Uterus (tissue), 4 donors: ENCODE measurements around the gene SUPT3H. TPM values are rescaled to one million over a fixed set of nuclear protein-coding genes. Genes with fewer than 3 reads are reported as not detected.
A peak's percentile ranks its signal among the peaks of the same experiment; 100 is the strongest.

ENCODE experiments used
- DNase-seq, 2 donors: peaks; one replicate each; pipeline ENCODE4 v3.0.0-alpha.2; 2019 to 2020
- H3K27ac ChIP-seq, 2 donors: fragments of 200-600 bp; sonication (generic); 1 replicate in 1 of 2; 2 replicates in 1 of 2; pipeline ENCODE4 v1.5.1; 2016 to 2018
- H3K27me3 ChIP-seq, 2 donors: fragments of 200-600 bp; sonication (generic); one replicate each; pipeline ENCODE4 v1.5.1; 2018 to 2019; ENCODE audit warnings: control low read depth in 1 of 2
- H3K36me3 ChIP-seq, 2 donors: fragments of 200-600 bp; sonication (generic); one replicate each; pipeline ENCODE4 v1.5.1; 2019; ENCODE audit warnings: control low read depth in 1 of 2
- H3K4me1 ChIP-seq, 2 donors: fragments of 200-600 bp; sonication (generic); one replicate each; pipeline ENCODE4 v1.5.1; 2018 to 2019; ENCODE audit warnings: control low read depth in 1 of 2
- H3K4me3 ChIP-seq, 2 donors: fragments of 200-600 bp; sonication (generic); 1 replicate in 1 of 2; 2 replicates in 1 of 2; pipeline ENCODE4 v1.5.1; 2018 to 2019; ENCODE audit warnings: mild to moderate bottlenecking in 1 of 2
- H3K9me3 ChIP-seq, 2 donors: fragments of 200-600 bp; sonication (generic); one replicate each; pipeline ENCODE4 v1.5.1; 2019; ENCODE audit warnings: control low read depth in 1 of 2
- POLR2A ChIP-seq, 2 donors: fragments of 450-650 bp; IDR thresholded peaks; one replicate each; pipeline ENCODE4 v1.6.1; 2016; ENCODE audit warnings: antibody characterized with exemption in 2 of 2, mild to moderate bottlenecking in 1 of 2, moderate library complexity in 1 of 2
- intact Hi-C: fragments of 100-400 bp; cut with DNase I; formaldehyde crosslinking; loops from one replicate; pipeline ENCODE4 v1.15.1; 2023; ENCODE audit warnings: low total_unique reads
- total RNA-seq, 4 donors: library from RNA; depleted of rRNA in 3 of 4; stranded (reverse); fragments of >200 nt in 3 of 4; gene quantifications; one replicate each; pipeline versions ENCODE4 v1.1.0 to v1.2.4, GENCODE V29; 2014 to 2023
- TF ChIP-seq, protein P1 (sequence below), 4 experiments: fragments of 200-600 bp in 2 of 4; fragments of 450-650 bp in 2 of 4; sonication (generic) in 2 of 4; IDR thresholded peaks; one replicate each; pipeline ENCODE4 v1.5.1; 2016 to 2019; ENCODE audit warnings: antibody characterized with exemption in 4 of 4, mild to moderate bottlenecking in 2 of 4, moderate library complexity in 1 of 4
- donor health status: DM: yes; HTN: yes; CAD: no.

The SUPT3H gene
- total RNA-seq, result 10 to 100 TPM in 2 of 4 donors, 1 to 10 TPM in 2; 1.3 to 14.9 (median 7.6) TPM

- H3K27ac ChIP-seq, result peak within 1 kb of the TSS; percentile 92 to 96
- intact Hi-C loops, result no loop called here
- no peaks in the 10 kb centered on the region for H3K4me1 ChIP-seq
- TF ChIP-seq POLR2A (IDR thresholded peaks at IDR 0.05), result peak; percentile 74 to 80
- TF ChIP-seq, protein P1, sequence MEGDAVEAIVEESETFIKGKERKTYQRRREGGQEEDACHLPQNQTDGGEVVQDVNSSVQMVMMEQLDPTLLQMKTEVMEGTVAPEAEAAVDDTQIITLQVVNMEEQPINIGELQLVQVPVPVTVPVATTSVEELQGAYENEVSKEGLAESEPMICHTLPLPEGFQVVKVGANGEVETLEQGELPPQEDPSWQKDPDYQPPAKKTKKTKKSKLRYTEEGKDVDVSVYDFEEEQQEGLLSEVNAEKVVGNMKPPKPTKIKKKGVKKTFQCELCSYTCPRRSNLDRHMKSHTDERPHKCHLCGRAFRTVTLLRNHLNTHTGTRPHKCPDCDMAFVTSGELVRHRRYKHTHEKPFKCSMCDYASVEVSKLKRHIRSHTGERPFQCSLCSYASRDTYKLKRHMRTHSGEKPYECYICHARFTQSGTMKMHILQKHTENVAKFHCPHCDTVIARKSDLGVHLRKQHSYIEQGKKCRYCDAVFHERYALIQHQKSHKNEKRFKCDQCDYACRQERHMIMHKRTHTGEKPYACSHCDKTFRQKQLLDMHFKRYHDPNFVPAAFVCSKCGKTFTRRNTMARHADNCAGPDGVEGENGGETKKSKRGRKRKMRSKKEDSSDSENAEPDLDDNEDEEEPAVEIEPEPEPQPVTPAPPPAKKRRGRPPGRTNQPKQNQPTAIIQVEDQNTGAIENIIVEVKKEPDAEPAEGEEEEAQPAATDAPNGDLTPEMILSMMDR (IDR thresholded peaks at IDR 0.05), result peak in 3 of 4 experiments; percentile 27 to 32 (median 28)
- peak within 1 kb of the TSS; percentile 56 to 82 for H3K4me3 ChIP-seq
- H3K9me3 ChIP-seq, result no peaks in the 10 kb centered on the region
- H3K27me3 ChIP-seq, result no peaks in the 10 kb centered on the region
- peak; percentile 92 to 93 for DNase-seq
- no peaks in the 10 kb centered on the region for H3K36me3 ChIP-seq
Observed at GRCh38 chr6:45377554-45378333, at the start of gene SUPT3H. Gene SUPT3H, minus strand, starts transcription at chr6:45377934.

DNA sequence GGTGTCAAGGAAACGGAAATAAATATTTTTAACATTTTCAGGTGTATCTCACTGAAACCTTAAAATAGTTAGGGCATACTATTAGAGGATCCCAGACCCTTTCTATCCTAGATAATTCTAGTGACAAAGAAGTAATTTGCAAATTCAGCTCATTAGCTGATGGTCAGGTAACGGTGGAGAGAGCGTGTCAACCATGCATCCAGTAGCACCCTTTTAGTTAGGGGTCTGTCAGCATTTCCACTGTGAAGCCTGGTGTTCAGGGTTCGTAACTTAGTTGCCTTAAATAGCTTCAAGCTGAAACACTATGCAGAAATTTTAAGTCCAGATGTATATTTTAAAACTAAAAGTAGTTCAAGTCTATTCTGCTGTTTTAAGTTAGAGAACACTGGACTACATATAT lies 48.5 kb upstream of the SUPT3H start:
- intact Hi-C loops, result no loop called here
- H3K4me1 ChIP-seq, result peaks cover 0 to 15% of the 10 kb centered on the region in 2 donors
- H3K27me3 ChIP-seq, result peaks cover 5 to 9% of the 10 kb centered on the region in 2 donors
- H3K27ac ChIP-seq, result no peak overlapping the region
- peaks cover 0 to 4% of the 10 kb centered on the region in 2 donors for H3K36me3 ChIP-seq
- H3K9me3 ChIP-seq, result no peaks in the 10 kb centered on the region
- TF ChIP-seq, protein P1 (IDR thresholded peaks at IDR 0.05), result no peak
- TF ChIP-seq POLR2A (IDR thresholded peaks at IDR 0.05), result no peak
- H3K4me3 ChIP-seq, result no peak overlapping the region
- DNase-seq, result no peak

- Histone ChIP-seq H3K9me3 (no peaks in the 10 kb centered on the region), H3K4me1 (peaks cover 0 to 15% of the 10 kb centered on the region in 2 donors), H3K4me3 (no peak overlapping the region), H3K36me3 (peaks cover 0 to 4% of the 10 kb centered on the region in 2 donors), H3K27me3 (peaks cover 5 to 15% of the 10 kb centered on the region in 2 donors), H3K27ac (peak overlapping the region; percentile 76 to 80)
- DNase-seq, result no peak
- intact Hi-C loops, result no loop called here
- TF ChIP-seq, protein P1 (IDR thresholded peaks at IDR 0.05), result no peak
- TF ChIP-seq POLR2A (IDR thresholded peaks at IDR 0.05), result no peak
Observed at GRCh38 chr6:45424451-45424861, 46.7 kb upstream of the SUPT3H start.

GRCh38 chr6:45423824-45424450 lies 46.2 kb upstream of the SUPT3H start:
- H3K9me3 ChIP-seq, result no peaks in the 10 kb centered on the region
- no peak for DNase-seq
- TF ChIP-seq POLR2A (IDR thresholded peaks at IDR 0.05), result no peak
- TF ChIP-seq, protein P1 (IDR thresholded peaks at IDR 0.05), result no peak
- peaks cover 0 to 4% of the 10 kb centered on the region in 2 donors for H3K36me3 ChIP-seq
- peak overlapping the region; percentile 35 to 54 for H3K4me3 ChIP-seq
- H3K27ac ChIP-seq, result peak overlapping the region; percentile 76 to 80
- peaks cover 5 to 15% of the 10 kb centered on the region in 2 donors for H3K27me3 ChIP-seq
- H3K4me1 ChIP-seq, result peaks cover 0 to 15% of the 10 kb centered on the region in 2 donors
- intact Hi-C loops, result no loop called here
